Ovary (tissue), 9 donors: ENCODE results near the gene PHLDA2. TPM values are rescaled to one million over a fixed set of nuclear protein-coding genes. Genes with fewer than 3 reads are reported as not detected.
A peak's percentile ranks its signal among the peaks of the same experiment; 100 is the strongest.

ENCODE experiments used
- DNase-seq, 5 donors: peaks; one replicate each; pipeline ENCODE4 v3.0.0-alpha.2; 2019 to 2020
- H3K27ac ChIP-seq, 2 donors: fragments of 200-600 bp; one replicate each; pipeline versions ENCODE4 v1.5.1 to v1.8.0; 2019 to 2022
- H3K27me3 ChIP-seq: fragments of 200-600 bp; one replicate; pipeline ENCODE4 v1.8.0; 2022
- H3K36me3 ChIP-seq: fragments of 200-600 bp; sonication (generic); one replicate; pipeline ENCODE4 v1.5.1; 2019
- H3K4me1 ChIP-seq: one replicate; pipeline ENCODE4 v1.8.1; 2013; ENCODE audit warnings: mild to moderate bottlenecking, moderate library complexity; ENCODE audit not compliant: insufficient read depth
- H3K4me3 ChIP-seq: fragments of 200-600 bp; sonication (generic); one replicate; pipeline ENCODE4 v1.5.1; 2017
- H3K9me3 ChIP-seq, 2 donors: fragments of 200-600 bp in 1 of 2; sonication (generic) in 1 of 2; one replicate each; pipeline versions ENCODE4 v1.5.1 to v1.8.1; 2013 to 2019; ENCODE audit warnings: mild to moderate bottlenecking in 1 of 2, moderate library complexity in 1 of 2
- EP300 ChIP-seq: sonication (generic); formaldehyde crosslinking; IDR thresholded peaks from one replicate; pipeline ENCODE4 v1.6.1; 2017; ENCODE audit warnings: antibody characterized with exemption
- POLR2A ChIP-seq: fragments of 450-650 bp; IDR thresholded peaks from one replicate; pipeline ENCODE4 v1.6.1; 2017; ENCODE audit warnings: antibody characterized with exemption, mild to moderate bottlenecking, moderate library complexity
- WGBS, 3 donors: extraction: QIAGEN DNeasy Blood & Tissue Kit in 1 of 3; methylation state at CpG; one replicate each; pipeline versions ENCODE4 v1.1.5 to v1.1.7; 2013 to 2017; 5-methylcytosine and 5-hydroxymethylcytosine counted together
- intact Hi-C, 4 donors: fragments of 100-400 bp; cut with DNase I; formaldehyde crosslinking; loops; one replicate each; pipeline versions ENCODE4 v1.11.0 to v1.15.1; 2022 to 2023
- polyA plus RNA-seq, 2 donors: library from polyadenylated mRNA; stranded (reverse); fragments of 200-250 nt in 1 of 2; fragments of 350-450 nt in 1 of 2; fragmentation: Illumina TruSeq in 1 of 2; extraction: RNeasy Lipid Tissue Mini Kit (QIAGEN cat#74804) in 1 of 2; gene quantifications; one replicate each; pipeline ENCODE4 v1.2.3, GENCODE V29; 2013 to 2014
- total RNA-seq, 7 donors: library from RNA; depleted of rRNA in 2 of 7; stranded (reverse); fragments of >200 nt in 2 of 7; fragmentation: NEBNext Ultra II Directional in 3 of 7; extraction: Animal tissue kit (Norgen Biotek cat#: 25700) in 3 of 7; gene quantifications; one replicate each; pipeline versions ENCODE4 v1.1.0 to v1.2.4, GENCODE V29; 2016 to 2023
- TF ChIP-seq, protein P1 (sequence below), 3 donors: fragments of 450-650 bp in 2 of 3; fragments of 200-600 bp in 1 of 3; IDR thresholded peaks; one replicate each; pipeline versions ENCODE4 v1.5.1 to v1.8.0; 2016 to 2022; ENCODE audit warnings: antibody characterized with exemption in 3 of 3, mild to moderate bottlenecking in 1 of 3
- donor health status: DM: no; HTN: no; CAD: no; lungs with moderate emphysema.
- donor health status: DM: no; HTN: no; CAD: no.
- donor health status: Bipolar disorder and iron deficiency.
- donor health status: DM: yes; HTN: yes; CAD: no.
- donor health status: DM: no; HTN: no; CAD: no.
- donor health status: DM: yes; HTN: yes; CAD: no.

Gene PHLDA2
- total and polyA plus RNA-seq, 9 donors, result 0.60 to 11.3 (median 1.7) TPM; not detected in 1

DNA sequence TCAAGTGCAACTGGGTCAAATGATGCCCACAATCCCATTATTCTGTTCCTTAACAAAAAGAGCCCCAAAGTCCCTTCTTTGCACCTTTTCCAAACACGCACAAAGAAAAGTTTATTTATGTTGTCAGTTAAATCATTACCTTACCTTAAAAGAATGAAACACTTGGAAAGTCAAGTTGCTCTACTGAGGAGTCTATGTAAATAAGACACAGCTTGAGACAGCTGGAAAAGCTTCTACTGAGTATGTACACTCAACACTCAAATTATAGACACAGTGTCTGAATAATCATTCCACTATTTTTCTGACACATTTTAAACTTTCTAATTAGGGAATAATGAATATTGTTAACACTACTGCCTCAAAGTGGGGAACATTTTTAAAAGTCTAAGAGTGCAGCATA, 21.6 kb upstream of the PHLDA2 start:
- no peaks in the 10 kb centered on the region for H3K27me3 ChIP-seq
- TF ChIP-seq POLR2A, result no peak
- no peak for TF ChIP-seq EP300
- TF ChIP-seq, protein P1, sequence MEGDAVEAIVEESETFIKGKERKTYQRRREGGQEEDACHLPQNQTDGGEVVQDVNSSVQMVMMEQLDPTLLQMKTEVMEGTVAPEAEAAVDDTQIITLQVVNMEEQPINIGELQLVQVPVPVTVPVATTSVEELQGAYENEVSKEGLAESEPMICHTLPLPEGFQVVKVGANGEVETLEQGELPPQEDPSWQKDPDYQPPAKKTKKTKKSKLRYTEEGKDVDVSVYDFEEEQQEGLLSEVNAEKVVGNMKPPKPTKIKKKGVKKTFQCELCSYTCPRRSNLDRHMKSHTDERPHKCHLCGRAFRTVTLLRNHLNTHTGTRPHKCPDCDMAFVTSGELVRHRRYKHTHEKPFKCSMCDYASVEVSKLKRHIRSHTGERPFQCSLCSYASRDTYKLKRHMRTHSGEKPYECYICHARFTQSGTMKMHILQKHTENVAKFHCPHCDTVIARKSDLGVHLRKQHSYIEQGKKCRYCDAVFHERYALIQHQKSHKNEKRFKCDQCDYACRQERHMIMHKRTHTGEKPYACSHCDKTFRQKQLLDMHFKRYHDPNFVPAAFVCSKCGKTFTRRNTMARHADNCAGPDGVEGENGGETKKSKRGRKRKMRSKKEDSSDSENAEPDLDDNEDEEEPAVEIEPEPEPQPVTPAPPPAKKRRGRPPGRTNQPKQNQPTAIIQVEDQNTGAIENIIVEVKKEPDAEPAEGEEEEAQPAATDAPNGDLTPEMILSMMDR (IDR thresholded peaks at IDR 0.05), result no peak
- intact Hi-C loops, result no loop called here
- no peak for DNase-seq
- H3K4me1 ChIP-seq, result peaks cover 3% of the 10 kb centered on the region
- H3K36me3 ChIP-seq, result no peaks in the 10 kb centered on the region
- no peaks in the 10 kb centered on the region for H3K9me3 ChIP-seq
- WGBS, 3 donors, result 24 to 50% (median 28%) methylated on average over 1 of the region's 1 CpG
- H3K27ac ChIP-seq, result no peak overlapping the region
- H3K4me3 ChIP-seq, result no peak overlapping the region

DNA sequence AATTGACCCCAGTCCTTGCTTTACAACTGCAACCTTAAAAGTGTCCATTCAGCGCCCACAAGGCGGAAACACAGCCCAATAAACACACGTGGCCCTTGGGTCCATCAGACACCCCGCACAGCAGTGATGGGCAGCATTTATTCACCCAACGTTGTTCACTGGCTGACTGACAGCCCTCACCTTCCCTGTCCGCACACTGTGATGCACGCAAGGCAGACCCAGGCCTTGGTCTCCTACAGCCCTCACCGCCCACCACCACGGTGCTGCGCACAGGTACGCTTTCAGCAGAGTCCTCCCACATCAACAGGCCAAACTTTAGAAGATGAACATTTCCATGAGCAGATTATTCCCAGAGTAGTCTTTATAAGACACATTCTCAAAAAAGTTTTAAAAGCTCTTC, 20.7 kb upstream of the PHLDA2 start:
- H3K27me3 ChIP-seq, result no peaks in the 10 kb centered on the region
- H3K9me3 ChIP-seq, result no peaks in the 10 kb centered on the region
- intact Hi-C loops, result no loop called here
- H3K36me3 ChIP-seq, result no peaks in the 10 kb centered on the region
- no peak for DNase-seq
- peaks cover 3% of the 10 kb centered on the region for H3K4me1 ChIP-seq
- H3K27ac ChIP-seq, result no peak overlapping the region
- TF ChIP-seq, protein P1 (IDR thresholded peaks at IDR 0.05), result no peak
- TF ChIP-seq EP300 (no peak), POLR2A (no peak)
- no peak overlapping the region for H3K4me3 ChIP-seq
- WGBS, 3 donors, result 91 to 94% (median 93%) methylated on average over 11 of the region's 11 CpGs

GRCh38 chr11:2947744-2948143, 18.5 kb upstream of the PHLDA2 start:
- Histone ChIP-seq H3K4me1 (peaks cover 8% of the 10 kb centered on the region), H3K27me3 (no peaks in the 10 kb centered on the region), H3K4me3 (no peak overlapping the region), H3K27ac (no peak overlapping the region), H3K36me3 (no peaks in the 10 kb centered on the region), H3K9me3 (no peaks in the 10 kb centered on the region)
- intact Hi-C loops, result no loop called here
- TF ChIP-seq POLR2A, result no peak
- TF ChIP-seq, protein P1 (IDR thresholded peaks at IDR 0.05), result no peak
- TF ChIP-seq EP300, result no peak
- WGBS, 3 donors, result 88 to 89% (median 89%) methylated on average over 11 of the region's 11 CpGs
- DNase-seq, result no peak

- peak in 1 of 5 donors; percentile 35 for DNase-seq
- Histone ChIP-seq H3K4me1 (peaks cover 8% of the 10 kb centered on the region), H3K27ac (no peak overlapping the region), H3K36me3 (no peaks in the 10 kb centered on the region), H3K4me3 (no peak overlapping the region), H3K9me3 (no peaks in the 10 kb centered on the region), H3K27me3 (no peaks in the 10 kb centered on the region)
- no peak for TF ChIP-seq POLR2A
- TF ChIP-seq, protein P1 (IDR thresholded peaks at IDR 0.05), result no peak
- intact Hi-C loops, result no loop called here
- WGBS, 3 donors, result 48 to 74% (median 55%) methylated on average over 8 of the region's 8 CpGs
Measured at GRCh38 chr11:2945757-2946287, 16.6 kb upstream of the PHLDA2 start.
